HG02678 (cell line): ENCODE measurements around the gene CACNA2D3.
"Not testable (repeated sequence)": the region's sequence is repeated elsewhere in the genome, so short reads cannot be mapped to it uniquely, and the experiment has no call there.

Experiments used
- ATAC-seq: cut with Tn5 transposase; IDR thresholded peaks from one replicate; pipeline ENCODE4 v1.9.1; 2021; ENCODE audit warnings: mild to moderate bottlenecking, moderate library complexity; ENCODE audit not compliant: unreplicated experiment

The CACNA2D3 gene

DNA sequence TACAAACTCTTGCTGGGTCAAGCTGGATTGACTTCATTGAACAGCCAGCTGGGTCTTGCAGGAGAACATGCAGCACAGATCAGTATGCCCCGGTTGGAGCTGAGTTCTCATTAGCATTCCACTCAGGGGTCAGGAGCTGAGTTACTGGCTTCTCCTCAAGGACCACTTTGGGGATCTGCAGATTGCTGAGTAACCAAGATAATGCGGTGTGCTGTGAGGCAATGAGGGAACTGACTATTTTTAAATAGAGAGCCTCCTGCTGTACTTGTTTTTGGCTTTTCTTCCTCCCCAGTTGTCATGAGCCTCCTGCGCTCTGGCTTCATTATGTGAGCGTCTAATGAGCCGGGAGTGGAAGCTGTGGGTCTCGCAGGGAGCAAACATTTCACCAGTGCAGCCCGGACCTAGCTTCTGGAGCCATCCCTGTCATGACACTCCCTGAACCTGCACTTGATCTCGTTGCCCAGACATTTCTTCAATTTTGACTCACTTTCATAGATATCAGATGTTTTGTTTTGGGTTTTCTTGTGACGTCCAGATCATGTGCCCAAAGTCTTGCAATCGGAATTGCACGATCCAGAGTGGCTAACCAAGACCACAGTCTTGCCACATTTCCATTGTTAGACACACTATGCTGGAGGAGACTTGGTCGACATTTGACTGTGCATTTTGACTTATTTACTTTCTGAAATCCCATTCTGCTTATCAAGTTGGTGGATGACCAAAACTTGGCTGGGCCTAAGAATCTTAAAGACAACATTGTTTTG, 478.3 kb downstream of the CACNA2D3 start:
- ATAC-seq, result no peak

DNA sequence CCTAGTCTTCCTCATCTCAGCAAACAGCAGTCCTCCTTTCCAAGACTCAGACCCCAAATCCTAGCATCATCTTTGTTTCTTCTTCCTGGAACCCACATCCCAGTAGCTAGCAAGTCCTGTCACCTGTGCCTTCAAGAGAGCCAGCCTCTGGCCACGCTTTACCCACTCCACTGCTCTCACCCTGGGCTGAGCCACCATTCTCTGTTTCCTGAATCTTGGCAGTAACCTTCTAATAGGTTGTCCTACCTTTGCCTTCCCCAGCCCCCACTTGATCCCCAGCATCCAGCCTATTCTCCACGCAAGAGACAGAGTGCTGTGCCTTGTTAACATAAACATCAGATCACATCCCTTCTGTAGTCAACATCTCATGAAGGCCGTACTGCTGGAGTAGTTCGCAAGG, 482.1 kb downstream of the CACNA2D3 start:
- no peak for ATAC-seq

DNA sequence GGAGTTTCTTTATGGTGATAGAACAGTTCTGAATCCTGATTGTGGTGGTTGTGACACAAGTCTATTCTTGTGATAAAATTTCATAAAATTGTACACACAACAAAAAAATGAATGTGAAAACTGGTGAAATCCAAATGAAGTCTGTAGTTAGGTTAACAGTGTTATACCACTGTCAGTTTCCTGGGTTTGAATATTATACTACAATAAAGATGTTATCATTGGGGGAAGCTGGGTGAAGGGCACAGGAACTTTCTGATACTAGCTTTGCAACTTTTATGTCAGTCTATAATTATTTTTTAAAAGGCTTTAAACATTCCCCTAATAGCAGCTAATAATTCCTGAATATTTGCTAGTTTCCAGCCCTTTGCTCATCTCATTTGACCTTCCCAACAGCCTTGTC, 485.7 kb downstream of the CACNA2D3 start:
- ATAC-seq, result no peak

- no peak for ATAC-seq
Observed at GRCh38 chr3:54619053-54619452, 496.7 kb downstream of the CACNA2D3 start.

DNA sequence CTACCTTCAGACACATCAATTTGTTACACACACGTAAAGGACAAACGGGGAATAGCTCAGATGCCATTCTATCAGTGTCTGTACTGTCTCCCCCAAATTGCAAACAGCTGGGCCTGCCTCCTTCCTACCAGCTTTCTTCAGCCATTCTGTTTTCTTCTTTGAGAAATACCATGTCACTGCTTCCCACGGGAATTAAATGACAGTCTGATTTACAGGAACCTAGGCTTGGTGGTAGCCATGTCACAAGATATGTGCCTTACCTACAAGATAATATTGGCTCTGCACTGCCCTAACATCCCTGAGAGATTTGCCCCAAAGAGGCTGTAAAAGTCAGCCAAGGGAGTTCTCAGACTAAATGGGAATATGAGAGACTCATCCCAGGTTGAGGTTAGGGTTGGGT, 497.2 kb downstream of the CACNA2D3 start:
- no peak for ATAC-seq

DNA sequence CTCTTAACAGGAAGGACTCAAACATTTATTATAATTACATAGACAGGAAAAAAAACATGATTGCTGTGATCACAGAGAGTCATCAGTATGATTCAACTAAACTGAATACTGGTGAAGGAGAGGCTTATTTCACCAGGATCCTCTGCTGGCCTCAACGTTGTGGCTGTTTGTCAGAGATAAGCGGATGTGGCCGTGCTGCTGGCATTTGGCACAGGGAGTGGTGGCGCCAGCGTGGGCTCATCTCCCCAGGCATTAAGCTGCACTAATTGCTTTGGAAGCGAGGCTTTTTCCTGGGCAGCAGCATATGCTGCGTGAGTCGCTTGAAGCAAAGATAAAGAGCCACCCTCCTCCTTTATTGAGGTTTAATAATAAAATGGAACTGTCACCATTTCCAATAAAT, 498.8 kb downstream of the CACNA2D3 start:
- no peak for ATAC-seq

GRCh38 chr3:54622678-54623077, 500.3 kb downstream of the CACNA2D3 start:
- no peak for ATAC-seq

- no peak for ATAC-seq
Observed at GRCh38 chr3:54625805-54626787, 503.7 kb downstream of the CACNA2D3 start.

GRCh38 chr3:54628888-54629441, 506.6 kb downstream of the CACNA2D3 start:
- ATAC-seq, result no peak

DNA sequence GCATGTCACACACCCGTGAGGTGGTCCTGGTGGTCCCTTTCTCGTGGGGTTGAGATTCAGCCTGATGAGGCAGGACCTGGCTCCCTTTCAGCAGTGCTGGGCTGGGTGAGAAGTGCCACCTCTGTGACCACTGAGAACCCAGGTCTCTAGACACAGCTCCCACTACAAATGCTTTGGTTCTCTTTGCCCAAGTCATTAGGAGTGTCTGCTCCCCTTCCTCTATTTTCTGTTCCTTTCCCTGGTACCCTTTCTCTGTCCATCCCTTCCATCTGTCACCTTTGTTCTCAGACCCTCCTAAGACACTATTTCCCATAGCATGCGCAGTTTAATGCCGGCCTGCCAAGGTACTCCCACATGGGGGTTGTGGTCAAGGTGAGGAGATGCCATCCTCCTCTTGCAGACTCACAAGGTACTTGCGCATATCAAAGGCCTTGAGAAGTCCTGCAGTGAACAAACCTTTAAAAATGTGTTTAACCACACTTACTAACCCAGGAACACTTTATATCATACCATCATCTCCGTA, 507.8 kb downstream of the CACNA2D3 start:
- ATAC-seq, result no peak

DNA sequence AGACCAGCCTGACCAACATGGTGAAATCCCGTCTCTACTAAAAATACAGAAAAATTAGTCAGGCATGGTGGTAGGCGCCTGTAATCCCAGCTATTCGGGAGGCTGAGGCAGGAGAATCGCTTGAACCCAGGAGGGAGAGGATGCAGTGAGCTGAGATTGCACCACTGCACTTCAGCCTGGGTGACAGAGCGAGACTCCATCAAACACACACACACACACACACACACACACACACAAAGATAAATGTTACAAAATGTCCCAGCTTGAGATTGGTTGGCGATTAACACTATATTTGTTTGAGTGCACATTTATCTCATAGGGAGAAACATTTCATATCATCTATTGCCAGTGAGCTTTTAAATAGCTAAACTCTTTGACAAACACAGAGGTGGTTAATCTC, 508.6 kb downstream of the CACNA2D3 start:
- not testable (repeated sequence) for ATAC-seq

GRCh38 chr3:54631516-54632325, 509.4 kb downstream of the CACNA2D3 start:
- ATAC-seq, result no peak

DNA sequence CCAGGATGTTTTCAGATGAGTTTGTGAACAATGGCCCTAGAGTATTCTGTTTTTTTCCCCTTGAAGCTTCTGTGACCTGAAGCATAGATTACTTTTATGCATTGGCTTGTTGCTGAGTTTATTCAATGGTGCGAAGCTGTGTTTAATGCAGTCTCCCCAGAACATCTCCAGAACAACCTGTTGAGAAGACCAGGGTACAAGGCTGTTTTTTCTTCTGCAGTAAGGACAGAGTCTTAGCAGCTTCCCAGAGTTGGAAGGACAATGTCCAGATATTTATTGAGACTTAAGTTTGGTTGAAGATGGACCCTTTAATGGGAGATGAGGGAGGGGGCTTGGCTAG, 509.9 kb downstream of the CACNA2D3 start:
- ATAC-seq, result no peak

DNA sequence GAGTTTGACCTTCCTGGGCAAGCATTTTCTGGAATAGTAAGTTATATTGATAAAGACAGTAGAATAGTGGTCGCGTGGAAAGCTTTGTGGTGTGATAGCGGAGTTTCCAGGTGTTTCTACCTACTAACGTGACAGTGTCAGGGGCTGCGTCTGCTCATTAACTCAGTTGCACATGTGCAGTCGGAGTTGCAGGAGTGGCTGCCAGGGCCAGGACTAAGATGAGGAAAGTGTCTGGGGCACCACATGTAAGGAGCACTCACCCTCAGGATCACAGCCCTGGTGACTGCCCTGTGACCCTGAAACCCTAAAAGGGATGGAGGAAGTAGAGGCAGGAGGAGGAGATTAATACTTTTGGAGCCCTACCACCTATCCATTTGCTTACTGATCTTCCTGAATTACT, 510.5 kb downstream of the CACNA2D3 start:
- no peak for ATAC-seq

DNA sequence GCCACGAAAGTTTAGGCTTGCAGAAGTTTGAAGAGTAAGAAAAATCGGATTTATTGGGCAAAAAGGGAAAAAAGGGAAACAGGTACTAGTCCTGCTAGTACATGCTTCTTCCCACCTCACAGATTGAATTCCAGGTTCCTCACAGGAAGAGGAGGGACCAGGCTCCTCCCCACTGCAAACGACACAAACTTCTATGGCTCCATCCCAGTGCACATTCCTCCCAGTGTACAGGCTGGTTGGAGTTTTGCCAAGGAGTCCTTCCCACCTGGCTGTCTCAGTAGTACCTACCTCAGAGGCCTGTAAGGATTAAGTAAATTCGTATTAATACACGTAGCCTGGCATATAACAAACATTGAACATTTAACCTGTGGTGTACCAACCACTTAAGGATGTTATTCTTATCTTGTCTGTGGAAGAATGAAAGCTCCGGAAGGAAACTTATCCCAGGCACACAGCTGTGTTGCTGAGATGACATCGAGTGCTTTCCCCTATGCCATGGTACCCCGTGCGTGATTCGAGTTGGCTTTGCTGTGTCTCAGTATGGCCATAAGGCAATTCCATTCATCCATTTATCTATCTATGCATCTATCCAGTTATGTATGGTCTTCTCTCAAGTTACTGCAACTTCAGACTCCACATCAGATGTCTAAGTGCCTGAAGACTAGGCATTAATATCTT, 511.2 kb downstream of the CACNA2D3 start:
- ATAC-seq, result no peak

DNA sequence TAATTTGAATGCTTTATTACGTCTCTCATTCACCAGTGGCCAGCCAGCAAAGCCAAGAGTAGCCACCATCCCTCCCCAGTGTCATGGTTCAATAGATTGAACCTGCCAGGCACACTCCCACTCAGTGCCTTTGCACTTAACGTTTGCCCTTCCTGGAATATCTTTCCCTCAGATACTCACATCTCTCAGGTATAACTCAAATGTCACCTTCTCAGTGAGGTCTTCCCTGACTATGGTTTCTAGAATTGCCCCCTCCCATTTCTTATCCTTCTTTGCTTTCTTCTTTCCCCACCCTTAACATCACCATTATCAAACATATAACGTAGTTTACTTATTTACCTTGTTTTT, 511.7 kb downstream of the CACNA2D3 start:
- ATAC-seq, result no peak

GRCh38 chr3:54639790-54640372, 517.5 kb downstream of the CACNA2D3 start:
- not testable (repeated sequence) for ATAC-seq

- no peak for ATAC-seq
Observed at GRCh38 chr3:54641226-54642014, 519.1 kb downstream of the CACNA2D3 start.

GRCh38 chr3:54642147-54642546, 519.8 kb downstream of the CACNA2D3 start:
- ATAC-seq, result no peak
